TTC549 (cell line): ENCODE results near the gene LRP1B.

Experiments used
- FAIRE-seq: peaks from 2 replicates; lab custom pipeline; 2012; peaks lifted over from hg19 to GRCh38; lab: Jason Lieb, UNC

The LRP1B gene

GRCh38 chr2:140203347-140203746, 1927.5 kb downstream of the LRP1B start:
- FAIRE-seq = no peak

GRCh38 chr2:140201572-140201971, 1929.2 kb downstream of the LRP1B start:
- no peak for FAIRE-seq

GRCh38 chr2:140200764-140201163, 1930.1 kb downstream of the LRP1B start:
- no peak for FAIRE-seq

- FAIRE-seq = no peak
Observed at GRCh38 chr2:140200307-140200706, 1930.5 kb downstream of the LRP1B start.

- no peak for FAIRE-seq
Observed at GRCh38 chr2:140199312-140199711, 1931.5 kb downstream of the LRP1B start.

GRCh38 chr2:140187086-140187485, 1943.7 kb downstream of the LRP1B start:
- no peak for FAIRE-seq

GRCh38 chr2:140186313-140186712, 1944.5 kb downstream of the LRP1B start:
- no peak for FAIRE-seq

- no peak for FAIRE-seq
Observed at GRCh38 chr2:140185076-140185475, 1945.7 kb downstream of the LRP1B start.

GRCh38 chr2:140183056-140183765, 1947.6 kb downstream of the LRP1B start:
- no peak for FAIRE-seq
